Nasal cavity respiratory epithelium epithelial cell of viscerocranial mucosa (primary cell): ENCODE data around the gene SRI. TPM values are rescaled to one million over a fixed set of nuclear protein-coding genes. Genes with fewer than 3 reads are reported as not detected.

Source experiments
- total RNA-seq: library from RNA; depleted of rRNA; stranded (reverse); fragments of >200 nt; gene quantifications from 2 replicates; pipeline ENCODE4 v1.2.3, GENCODE V29; 2014

The SRI gene, protein sequence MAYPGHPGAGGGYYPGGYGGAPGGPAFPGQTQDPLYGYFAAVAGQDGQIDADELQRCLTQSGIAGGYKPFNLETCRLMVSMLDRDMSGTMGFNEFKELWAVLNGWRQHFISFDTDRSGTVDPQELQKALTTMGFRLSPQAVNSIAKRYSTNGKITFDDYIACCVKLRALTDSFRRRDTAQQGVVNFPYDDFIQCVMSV
- total RNA-seq, result 66.3 and 131 TPM in 2 replicates

DNA sequence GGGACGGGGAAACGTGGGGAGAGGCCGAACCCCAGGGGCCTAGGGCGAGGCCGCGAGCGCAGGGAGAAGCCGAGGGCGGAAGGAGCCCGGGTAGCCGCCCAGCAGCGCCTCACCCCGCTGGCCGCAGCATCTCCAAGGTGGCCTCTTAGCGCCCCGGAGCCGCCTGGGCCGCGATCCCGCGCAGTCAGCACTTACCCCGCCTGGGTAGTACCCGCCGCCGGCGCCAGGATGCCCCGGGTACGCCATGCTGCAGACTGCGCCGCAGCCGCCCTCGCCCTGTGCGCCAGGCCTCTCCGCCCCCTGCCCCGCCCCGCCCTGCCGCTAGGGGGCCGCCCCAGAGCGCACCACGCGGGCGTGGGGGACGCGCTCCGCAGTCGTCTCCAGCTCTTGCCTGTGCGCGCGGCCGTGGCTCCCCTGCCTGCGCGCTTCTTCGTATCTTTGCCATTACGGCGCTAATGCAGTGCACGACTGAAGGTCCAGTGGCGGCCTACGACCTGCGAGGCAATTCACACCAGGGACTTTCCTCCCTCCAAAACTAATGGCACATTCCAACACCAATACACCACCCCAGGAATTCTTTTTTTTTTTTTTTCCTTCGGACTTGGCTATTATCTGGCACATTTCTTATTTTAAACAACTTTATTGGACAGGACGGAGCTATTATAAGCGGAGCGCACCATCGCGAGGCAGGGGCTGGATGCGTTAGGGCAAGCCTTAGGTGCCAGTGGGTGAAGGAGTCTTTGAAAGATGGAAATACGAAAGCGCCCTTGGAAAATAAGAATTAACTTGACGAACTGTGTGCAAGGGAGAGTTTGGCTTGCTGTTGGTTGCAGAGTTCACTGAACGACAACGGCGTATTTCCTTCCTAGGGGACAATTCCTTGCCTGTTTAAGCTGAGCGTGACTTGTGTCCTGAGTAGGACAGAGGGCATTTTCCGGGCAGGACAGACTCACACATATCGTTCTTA lies at the start of gene SRI:
TSS of gene SRI (minus strand) at position 258 of the 967 bp plus-strand sequence. CDS start at position 246, 12 bp downstream.

Other genes with a start within 250 kb of the SRI start
- gene STEAP4, start 86.9 kb upstream of the SRI start, total RNA-seq, result 2.4 and 3.1 TPM in 2 replicates